Mucosa of stomach (tissue), 1 donor: Measurements from ENCODE around the gene STRA6.

ENCODE experiments used
- H3K27me3 ChIP-seq: one replicate; pipeline ENCODE4 v1.7.0; 2013; ENCODE audit warnings: mild to moderate bottlenecking, low read length; ENCODE audit not compliant: control insufficient read depth, insufficient read depth
- H3K36me3 ChIP-seq: one replicate; pipeline ENCODE4 v1.7.0; 2013; ENCODE audit warnings: low read length; ENCODE audit not compliant: control insufficient read depth, insufficient read depth
- H3K4me1 ChIP-seq: one replicate; pipeline ENCODE4 v1.7.0; 2013; ENCODE audit warnings: mild to moderate bottlenecking, low read length; ENCODE audit not compliant: control insufficient read depth, insufficient read depth
- H3K4me3 ChIP-seq: one replicate; pipeline ENCODE4 v1.7.0; 2013; ENCODE audit warnings: low read length
- H3K9ac ChIP-seq: one replicate; pipeline ENCODE4 v1.7.0; 2013; ENCODE audit warnings: mild to moderate bottlenecking, low read length, moderate library complexity
- H3K9me3 ChIP-seq: one replicate; pipeline ENCODE4 v1.7.0; 2013; ENCODE audit warnings: mild to moderate bottlenecking, low read length, moderate library complexity; ENCODE audit not compliant: control insufficient read depth
- donor health status: Pancreatic carcinoma.

Gene STRA6

GRCh38 chr15:74239051-74239705 lies 36.6 kb upstream of the STRA6 start:
- no peak overlapping the region for H3K9ac ChIP-seq

GRCh38 chr15:74235962-74236361 lies 33.4 kb upstream of the STRA6 start, which contains the start of gene CCDC33:
TSS of gene CCDC33 (plus strand) at chr15:74236326. CDS start at chr15:74236720, 394 bp downstream.
- Histone ChIP-seq H3K9ac (no peak within 1 kb of the TSS), H3K4me1 (peaks cover 51% of the 10 kb centered on the region), H3K4me3 (no peak within 1 kb of the TSS), H3K36me3 (no peaks in the 10 kb centered on the region), H3K9me3 (no peaks in the 10 kb centered on the region), H3K27me3 (no peaks in the 10 kb centered on the region)

More at GRCh38 chr15:74239051-74239705, 36.6 kb upstream of the STRA6 start:
- Histone ChIP-seq H3K36me3 (no peaks in the 10 kb centered on the region), H3K27me3 (no peaks in the 10 kb centered on the region), H3K4me1 (peaks cover 69% of the 10 kb centered on the region), H3K4me3 (no peak overlapping the region), H3K9me3 (no peaks in the 10 kb centered on the region)

GRCh38 chr15:74234598-74234875 lies 31.9 kb upstream of the STRA6 start:
- no peak overlapping the region for H3K4me3 ChIP-seq
- H3K9me3 ChIP-seq: no peaks in the 10 kb centered on the region
- H3K9ac ChIP-seq: no peak overlapping the region
- no peaks in the 10 kb centered on the region for H3K36me3 ChIP-seq
- H3K4me1 ChIP-seq: peaks cover 37% of the 10 kb centered on the region
- H3K27me3 ChIP-seq: no peaks in the 10 kb centered on the region

- no peak overlapping the region for H3K4me3 ChIP-seq
- H3K27me3 ChIP-seq: peaks cover under 1% of the 10 kb centered on the region
- no peaks in the 10 kb centered on the region for H3K9me3 ChIP-seq
- H3K36me3 ChIP-seq: no peaks in the 10 kb centered on the region
- H3K9ac ChIP-seq: no peak overlapping the region
- peaks cover 32% of the 10 kb centered on the region for H3K4me1 ChIP-seq
Observed at GRCh38 chr15:74233851-74234597, 31.4 kb upstream of the STRA6 start.

- Histone ChIP-seq H3K27me3 (peaks cover 5% of the 10 kb centered on the region), H3K36me3 (no peaks in the 10 kb centered on the region), H3K4me1 (peaks cover 35% of the 10 kb centered on the region), H3K4me3 (no peak overlapping the region), H3K9ac (no peak overlapping the region), H3K9me3 (no peaks in the 10 kb centered on the region)
Observed at GRCh38 chr15:74233373-74233772, 30.8 kb upstream of the STRA6 start.

- H3K9me3 ChIP-seq: no peaks in the 10 kb centered on the region
- H3K4me3 ChIP-seq: no peak overlapping the region
- peaks cover 34% of the 10 kb centered on the region for H3K4me1 ChIP-seq
- no peaks in the 10 kb centered on the region for H3K36me3 ChIP-seq
- no peak overlapping the region for H3K9ac ChIP-seq
- H3K27me3 ChIP-seq: peaks cover 5% of the 10 kb centered on the region
Observed at GRCh38 chr15:74231475-74231874, 28.9 kb upstream of the STRA6 start.

- Histone ChIP-seq H3K36me3 (no peaks in the 10 kb centered on the region), H3K9me3 (no peaks in the 10 kb centered on the region), H3K27me3 (peaks cover 5% of the 10 kb centered on the region), H3K4me1 (peaks cover 16% of the 10 kb centered on the region), H3K4me3 (no peak overlapping the region), H3K9ac (no peak overlapping the region)
Observed at GRCh38 chr15:74229686-74230085, 27.1 kb upstream of the STRA6 start.

GRCh38 chr15:74228723-74229081 lies 26.1 kb upstream of the STRA6 start:
- Histone ChIP-seq H3K4me3 (no peak overlapping the region), H3K27me3 (peaks cover 5% of the 10 kb centered on the region), H3K9ac (no peak overlapping the region), H3K4me1 (peaks cover 9% of the 10 kb centered on the region), H3K9me3 (no peaks in the 10 kb centered on the region), H3K36me3 (no peaks in the 10 kb centered on the region)

- Histone ChIP-seq H3K9ac (no peak overlapping the region), H3K27me3 (peaks cover 8% of the 10 kb centered on the region), H3K36me3 (no peaks in the 10 kb centered on the region), H3K9me3 (no peaks in the 10 kb centered on the region), H3K4me3 (no peak overlapping the region), H3K4me1 (peaks cover 9% of the 10 kb centered on the region)
Observed at GRCh38 chr15:74227968-74228722, 25.6 kb upstream of the STRA6 start.

- H3K36me3 ChIP-seq: no peaks in the 10 kb centered on the region
- H3K9me3 ChIP-seq: no peaks in the 10 kb centered on the region
- H3K27me3 ChIP-seq: peaks cover 12% of the 10 kb centered on the region
- H3K4me1 ChIP-seq: peaks cover 9% of the 10 kb centered on the region
- no peak overlapping the region for H3K4me3 ChIP-seq
- H3K9ac ChIP-seq: no peak overlapping the region
Observed at GRCh38 chr15:74226761-74227540, 24.4 kb upstream of the STRA6 start.

- H3K9ac ChIP-seq: no peak overlapping the region
- no peaks in the 10 kb centered on the region for H3K9me3 ChIP-seq
- H3K4me3 ChIP-seq: no peak overlapping the region
- H3K4me1 ChIP-seq: peaks cover 9% of the 10 kb centered on the region
- peaks cover 19% of the 10 kb centered on the region for H3K27me3 ChIP-seq
- H3K36me3 ChIP-seq: no peaks in the 10 kb centered on the region
Observed at GRCh38 chr15:74225928-74226327, 23.3 kb upstream of the STRA6 start.
